Endodermal cell (in vitro differentiated cells): Measurements from ENCODE around the gene GEMIN7. TPM values are rescaled to one million over a fixed set of nuclear protein-coding genes. Genes with fewer than 3 reads are reported as not detected.

Experiments used
- DNase-seq: peaks from one replicate; pipeline ENCODE4 v3.0.0-alpha.2; 2017
- H3K27ac ChIP-seq: 2 replicates; pipeline ENCODE4 v1.5.1; 2013; ENCODE audit warnings: mild to moderate bottlenecking, low read depth, low read length, moderate library complexity
- H3K27me3 ChIP-seq: 2 replicates; pipeline ENCODE4 v1.6.1; 2013; ENCODE audit warnings: mild to moderate bottlenecking, low read length, moderate library complexity; ENCODE audit not compliant: insufficient read depth, control insufficient read depth, poor library complexity, severe bottlenecking
- H3K36me3 ChIP-seq: 2 replicates; pipeline ENCODE4 v1.7.0; 2013; ENCODE audit warnings: mild to moderate bottlenecking, low read length, moderate library complexity; ENCODE audit not compliant: control insufficient read depth, insufficient read depth
- H3K4me1 ChIP-seq: one replicate; pipeline ENCODE4 v1.7.0; 2013; ENCODE audit warnings: low read length; ENCODE audit not compliant: control insufficient read depth, insufficient read depth
- H3K4me3 ChIP-seq: 2 replicates; pipeline ENCODE4 v1.5.1; 2013; ENCODE audit warnings: mild to moderate bottlenecking, low read length, moderate library complexity
- H3K9ac ChIP-seq: 2 replicates; pipeline ENCODE4 v1.6.1; 2013; ENCODE audit warnings: mild to moderate bottlenecking, low read length, moderate library complexity; ENCODE audit not compliant: poor library complexity, severe bottlenecking; ENCODE audit errors: extremely low read depth
- H3K9me3 ChIP-seq: 2 replicates; pipeline ENCODE4 v1.6.1; 2013; ENCODE audit warnings: mild to moderate bottlenecking, low read length, moderate library complexity; ENCODE audit not compliant: control insufficient read depth
- H3K27ac Mint-ChIP-seq: 2 replicates; pipeline ENCODE4 v1.8.0; 2020; ENCODE audit warnings: mixed read lengths
- H3K27me3 Mint-ChIP-seq: 2 replicates; pipeline ENCODE4 v1.8.0; 2021; ENCODE audit warnings: mild to moderate bottlenecking, mixed read lengths; ENCODE audit not compliant: insufficient read depth
- H3K36me3 Mint-ChIP-seq: 2 replicates; pipeline ENCODE4 v1.8.0; 2020; ENCODE audit warnings: low read depth, mixed read lengths
- H3K4me1 Mint-ChIP-seq: 2 replicates; pipeline ENCODE4 v1.8.0; 2020; ENCODE audit warnings: mixed read lengths
- H3K4me3 Mint-ChIP-seq: 2 replicates; pipeline ENCODE4 v1.8.0; 2020; ENCODE audit warnings: mild to moderate bottlenecking, moderate library complexity, mixed read lengths
- H3K9me3 Mint-ChIP-seq: 2 replicates; pipeline ENCODE4 v1.8.0; 2020; ENCODE audit warnings: mild to moderate bottlenecking, mixed read lengths
- WGBS, 2 experiments: methylation state at CpG; one replicate each; pipeline versions ENCODE4 v1.1.5 to v1.1.7; 2013; ENCODE audit warnings: missing lambda C conversion rate in 2 of 2, mixed read lengths in 1 of 2; ENCODE audit not compliant: insufficient coverage in 1 of 2, insufficient read length in 1 of 2; 5-methylcytosine and 5-hydroxymethylcytosine counted together
- total RNA-seq, 2 donors: library from RNA; stranded (reverse); fragmentation: NEBNext Ultra II Directional in 1 of 2; extraction: Animal tissue kit (Norgen Biotek cat#: 25700) in 1 of 2; gene quantifications; 2 replicates in 1 of 2; 3 replicates in 1 of 2; pipeline ENCODE4 v1.2.1, GENCODE V29; 2021
- TF ChIP-seq, protein P1 (sequence below): fragments of 200-600 bp; sonication (generic); conservative IDR thresholded peaks from 2 replicates; pipeline ENCODE4 v1.5.0; 2021; ENCODE audit warnings: antibody characterized with exemption, mild to moderate bottlenecking

The GEMIN7 gene
- total RNA-seq, 2 donors from 2014 or later, result 56.3 to 56.6 TPM

DNA sequence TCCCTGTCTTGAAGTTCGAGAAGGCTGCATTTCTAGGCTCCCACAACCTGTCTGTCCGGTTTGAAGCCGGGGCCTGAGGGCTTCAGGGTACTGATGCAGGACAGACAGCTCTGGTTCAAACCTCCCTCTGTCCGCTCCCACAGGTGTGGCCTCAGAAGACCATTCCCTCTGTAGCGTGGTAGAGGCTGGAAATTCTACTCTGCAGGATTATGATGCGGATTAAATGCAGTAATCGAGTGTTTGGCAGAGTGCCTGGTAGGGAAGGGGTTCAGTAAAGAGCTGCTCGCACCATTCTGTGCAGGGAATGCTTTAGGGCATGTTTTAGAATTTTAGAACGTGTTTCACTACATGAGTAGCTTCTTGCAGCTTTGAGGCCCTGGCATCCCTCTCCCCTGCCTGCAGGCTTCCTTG, 44.4 kb downstream of the GEMIN7 start:
- H3K9me3 Mint-ChIP-seq, result no peaks in the 10 kb centered on the region
- no peak for DNase-seq
- peaks cover 2% of the 10 kb centered on the region for H3K4me1 Mint-ChIP-seq
- WGBS, 2 experiments, result 89 to 94% methylated on average over 7 to 9 of the region's 9 CpGs
- no peak overlapping the region for H3K27ac Mint-ChIP-seq
- H3K27me3 Mint-ChIP-seq, result no peaks in the 10 kb centered on the region
- Histone ChIP-seq H3K27me3 (no peaks in the 10 kb centered on the region), H3K36me3 (no peaks in the 10 kb centered on the region), H3K27ac (no peak overlapping the region), H3K4me1 (no peaks in the 10 kb centered on the region), H3K9ac (no peak overlapping the region), H3K4me3 (no peak overlapping the region), H3K9me3 (no peaks in the 10 kb centered on the region)
- H3K36me3 Mint-ChIP-seq, result peaks cover 5% of the 10 kb centered on the region
- TF ChIP-seq, protein P1, sequence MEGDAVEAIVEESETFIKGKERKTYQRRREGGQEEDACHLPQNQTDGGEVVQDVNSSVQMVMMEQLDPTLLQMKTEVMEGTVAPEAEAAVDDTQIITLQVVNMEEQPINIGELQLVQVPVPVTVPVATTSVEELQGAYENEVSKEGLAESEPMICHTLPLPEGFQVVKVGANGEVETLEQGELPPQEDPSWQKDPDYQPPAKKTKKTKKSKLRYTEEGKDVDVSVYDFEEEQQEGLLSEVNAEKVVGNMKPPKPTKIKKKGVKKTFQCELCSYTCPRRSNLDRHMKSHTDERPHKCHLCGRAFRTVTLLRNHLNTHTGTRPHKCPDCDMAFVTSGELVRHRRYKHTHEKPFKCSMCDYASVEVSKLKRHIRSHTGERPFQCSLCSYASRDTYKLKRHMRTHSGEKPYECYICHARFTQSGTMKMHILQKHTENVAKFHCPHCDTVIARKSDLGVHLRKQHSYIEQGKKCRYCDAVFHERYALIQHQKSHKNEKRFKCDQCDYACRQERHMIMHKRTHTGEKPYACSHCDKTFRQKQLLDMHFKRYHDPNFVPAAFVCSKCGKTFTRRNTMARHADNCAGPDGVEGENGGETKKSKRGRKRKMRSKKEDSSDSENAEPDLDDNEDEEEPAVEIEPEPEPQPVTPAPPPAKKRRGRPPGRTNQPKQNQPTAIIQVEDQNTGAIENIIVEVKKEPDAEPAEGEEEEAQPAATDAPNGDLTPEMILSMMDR, result no peak
- no peak overlapping the region for H3K4me3 Mint-ChIP-seq

DNA sequence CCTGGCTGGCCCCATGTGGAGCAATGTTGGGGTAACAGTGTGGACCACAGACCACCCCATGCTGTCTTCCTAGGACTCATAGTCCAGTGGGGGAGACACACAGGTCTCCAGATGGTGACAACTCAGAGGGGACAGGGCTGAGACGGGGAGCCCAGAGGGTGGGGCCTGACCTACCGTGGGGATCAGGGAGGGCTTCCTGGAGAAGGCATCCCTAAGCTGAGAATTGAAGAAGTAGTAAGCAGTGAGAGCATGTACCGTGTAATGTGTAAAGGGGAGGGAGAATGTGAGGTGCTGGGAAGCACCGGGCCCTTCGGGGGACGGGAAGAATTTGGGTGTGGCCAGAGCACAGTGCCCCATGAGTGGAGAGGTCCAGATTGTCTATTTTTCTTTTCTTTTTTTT, 45.0 kb downstream of the GEMIN7 start:
- H3K36me3 ChIP-seq, result no peaks in the 10 kb centered on the region
- H3K9ac ChIP-seq, result no peak overlapping the region
- no peaks in the 10 kb centered on the region for H3K4me1 ChIP-seq
- Mint-ChIP-seq H3K4me1 (peaks cover 2% of the 10 kb centered on the region), H3K9me3 (no peaks in the 10 kb centered on the region), H3K27ac (no peak overlapping the region), H3K27me3 (no peaks in the 10 kb centered on the region), H3K4me3 (no peak overlapping the region), H3K36me3 (peaks cover 5% of the 10 kb centered on the region)
- H3K4me3 ChIP-seq, result no peak overlapping the region
- TF ChIP-seq, protein P1, result no peak
- no peaks in the 10 kb centered on the region for H3K9me3 ChIP-seq
- H3K27me3 ChIP-seq, result no peaks in the 10 kb centered on the region
- DNase-seq, result no peak
- no peak overlapping the region for H3K27ac ChIP-seq
- 96 to 97% methylated on average over 3 to 4 of the region's 6 CpGs for WGBS, 2 experiments

DNA sequence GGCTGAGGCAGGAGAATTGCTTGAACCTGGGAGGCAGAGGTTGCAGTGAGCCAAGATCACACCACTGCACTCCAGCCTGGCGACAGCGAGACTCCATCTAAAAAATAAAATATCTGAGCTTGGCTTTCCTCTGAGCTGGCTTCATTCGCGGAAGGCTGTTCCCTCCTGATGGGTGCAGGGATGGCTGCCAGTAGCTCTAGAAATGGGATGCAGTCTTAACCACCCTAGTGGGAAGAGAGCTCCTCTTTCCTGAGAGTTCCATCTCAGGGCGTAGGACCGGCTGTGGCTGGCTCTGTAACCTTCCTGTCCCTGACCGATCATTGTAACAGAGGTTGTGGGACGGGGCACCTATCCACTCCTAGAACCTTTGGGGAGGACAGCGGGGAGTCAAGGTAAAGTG, 46.3 kb downstream of the GEMIN7 start:
- no peak overlapping the region for H3K27ac ChIP-seq
- Mint-ChIP-seq H3K27ac (no peak overlapping the region), H3K27me3 (no peaks in the 10 kb centered on the region), H3K36me3 (peaks cover 2% of the 10 kb centered on the region), H3K4me1 (peaks cover 2% of the 10 kb centered on the region), H3K9me3 (no peaks in the 10 kb centered on the region), H3K4me3 (no peak overlapping the region)
- DNase-seq, result no peak
- no peak overlapping the region for H3K4me3 ChIP-seq
- no peaks in the 10 kb centered on the region for H3K9me3 ChIP-seq
- no peak overlapping the region for H3K9ac ChIP-seq
- H3K36me3 ChIP-seq, result no peaks in the 10 kb centered on the region
- H3K27me3 ChIP-seq, result no peaks in the 10 kb centered on the region
- 90 to 93% methylated on average over 5 to 9 of the region's 9 CpGs for WGBS, 2 experiments
- TF ChIP-seq, protein P1, result no peak
- H3K4me1 ChIP-seq, result no peaks in the 10 kb centered on the region
